Measurements from ENCODE around the gene ETF1. TPM values are rescaled to one million over a fixed set of nuclear protein-coding genes. Genes with fewer than 3 reads are reported as not detected.

ETF1 gene
- total and polyA plus RNA-seq, 9 of the 15 experiments (the other 6 are each of a cell fraction or from before 2014, with no cell fraction given): 53.7 to 209 (median 164) TPM

GRCh38 chr5:138466900-138467710 is 75.9 kb downstream of the ETF1 start (continued):
- TF ChIP-seq, protein P1, sequence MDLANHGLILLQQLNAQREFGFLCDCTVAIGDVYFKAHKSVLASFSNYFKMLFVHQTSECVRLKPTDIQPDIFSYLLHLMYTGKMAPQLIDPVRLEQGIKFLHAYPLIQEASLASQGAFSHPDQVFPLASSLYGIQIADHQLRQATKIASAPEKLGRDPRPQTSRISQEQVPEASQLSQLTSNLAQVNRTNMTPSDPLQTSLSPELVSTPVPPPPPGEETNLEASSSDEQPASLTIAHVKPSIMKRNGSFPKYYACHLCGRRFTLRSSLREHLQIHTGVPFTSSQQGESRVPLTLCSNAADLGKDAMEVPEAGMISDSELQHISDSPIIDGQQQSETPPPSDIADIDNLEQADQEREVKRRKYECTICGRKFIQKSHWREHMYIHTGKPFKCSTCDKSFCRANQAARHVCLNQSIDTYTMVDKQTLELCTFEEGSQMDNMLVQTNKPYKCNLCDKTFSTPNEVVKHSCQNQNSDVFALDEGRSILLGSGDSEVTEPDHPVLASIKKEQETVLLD (IDR thresholded peaks at IDR 0.05): no peak
- TF ChIP-seq CBX2 (IDR thresholded peaks at IDR 0.05; ENCODE audit: insufficient read depth, low read length, poor library complexity, severe bottlenecking): no peak
- no peak for TF ChIP-seq TEAD4 (IDR thresholded peaks at IDR 0.05; ENCODE audit: low read length)
- no peak for TF ChIP-seq TEAD4 (CRISPR knock-in tag; IDR thresholded peaks at IDR 0.05; ENCODE audit: borderline replicate concordance)
- TF ChIP-seq, protein P2, sequence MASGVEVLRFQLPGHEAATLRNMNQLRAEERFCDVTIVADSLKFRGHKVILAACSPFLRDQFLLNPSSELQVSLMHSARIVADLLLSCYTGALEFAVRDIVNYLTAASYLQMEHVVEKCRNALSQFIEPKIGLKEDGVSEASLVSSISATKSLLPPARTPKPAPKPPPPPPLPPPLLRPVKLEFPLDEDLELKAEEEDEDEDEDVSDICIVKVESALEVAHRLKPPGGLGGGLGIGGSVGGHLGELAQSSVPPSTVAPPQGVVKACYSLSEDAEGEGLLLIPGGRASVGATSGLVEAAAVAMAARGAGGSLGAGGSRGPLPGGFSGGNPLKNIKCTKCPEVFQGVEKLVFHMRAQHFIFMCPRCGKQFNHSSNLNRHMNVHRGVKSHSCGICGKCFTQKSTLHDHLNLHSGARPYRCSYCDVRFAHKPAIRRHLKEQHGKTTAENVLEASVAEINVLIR (CRISPR knock-in tag; IDR thresholded peaks at IDR 0.05): no peak
- TF ChIP-seq EZH2 (IDR thresholded peaks at IDR 0.05; ENCODE audit: borderline replicate concordance, low read depth, low read length): no peak
- no peak for TF ChIP-seq MIER1 (IDR thresholded peaks at IDR 0.05; ENCODE audit: low read depth)
- TF ChIP-seq MXD1 (CRISPR knock-in tag; IDR thresholded peaks at IDR 0.05; ENCODE audit: borderline replicate concordance, poor library complexity, severe bottlenecking): no peak
- no peak for TF ChIP-seq ZNF780A (CRISPR knock-in tag; IDR thresholded peaks at IDR 0.05)
- no peak for TF ChIP-seq ZBTB7A (IDR thresholded peaks at IDR 0.05; ENCODE audit: borderline replicate concordance, control insufficient read depth, low read depth, low read length)
- TF ChIP-seq GABPA (tag; conservative IDR thresholded peaks at IDR 0.05; ENCODE audit: low read depth): no peak
- TF ChIP-seq MEF2D (tag; conservative IDR thresholded peaks at IDR 0.05; ENCODE audit: low read depth): no peak
- no peak for TF ChIP-seq ZNF384 (IDR thresholded peaks at IDR 0.05; ENCODE audit: low read depth, low read length)
- TF ChIP-seq, protein P3, sequence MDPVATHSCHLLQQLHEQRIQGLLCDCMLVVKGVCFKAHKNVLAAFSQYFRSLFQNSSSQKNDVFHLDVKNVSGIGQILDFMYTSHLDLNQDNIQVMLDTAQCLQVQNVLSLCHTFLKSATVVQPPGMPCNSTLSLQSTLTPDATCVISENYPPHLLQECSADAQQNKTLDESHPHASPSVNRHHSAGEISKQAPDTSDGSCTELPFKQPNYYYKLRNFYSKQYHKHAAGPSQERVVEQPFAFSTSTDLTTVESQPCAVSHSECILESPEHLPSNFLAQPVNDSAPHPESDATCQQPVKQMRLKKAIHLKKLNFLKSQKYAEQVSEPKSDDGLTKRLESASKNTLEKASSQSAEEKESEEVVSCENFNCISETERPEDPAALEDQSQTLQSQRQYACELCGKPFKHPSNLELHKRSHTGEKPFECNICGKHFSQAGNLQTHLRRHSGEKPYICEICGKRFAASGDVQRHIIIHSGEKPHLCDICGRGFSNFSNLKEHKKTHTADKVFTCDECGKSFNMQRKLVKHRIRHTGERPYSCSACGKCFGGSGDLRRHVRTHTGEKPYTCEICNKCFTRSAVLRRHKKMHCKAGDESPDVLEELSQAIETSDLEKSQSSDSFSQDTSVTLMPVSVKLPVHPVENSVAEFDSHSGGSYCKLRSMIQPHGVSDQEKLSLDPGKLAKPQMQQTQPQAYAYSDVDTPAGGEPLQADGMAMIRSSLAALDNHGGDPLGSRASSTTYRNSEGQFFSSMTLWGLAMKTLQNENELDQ (CRISPR knock-in tag; IDR thresholded peaks at IDR 0.05; ENCODE audit: borderline replicate concordance): no peak; the same call in 1 of the 2 replicates
- peak; percentile 86 for TF ChIP-seq HNRNPLL (IDR thresholded peaks at IDR 0.05; ENCODE audit: low read depth, low read length, poor library complexity, severe bottlenecking)
- TF ChIP-seq RAD21 (CRISPR knock-in tag; conservative IDR thresholded peaks at IDR 0.05 in 1 of 2, IDR thresholded peaks at IDR 0.05 in 1 of 2): no peak
- TF ChIP-seq ZNF41 (CRISPR knock-in tag; conservative IDR thresholded peaks at IDR 0.05): no peak
- TF ChIP-seq HOMEZ (CRISPR knock-in tag; IDR thresholded peaks at IDR 0.05): no peak
- peak; percentile 3 for TF ChIP-seq NCOR1 (IDR thresholded peaks at IDR 0.05)
